ENCODE results near the gene C1QTNF1.
A peak's percentile ranks its signal among the peaks of the same experiment; 100 is the strongest.

C1QTNF1 gene

GRCh38 chr17:79023886-79024771, at the start of gene C1QTNF1:
Gene C1QTNF1 (plus strand): TSS chr17:79024169. CDS start chr17:79043969, 19,800 bp downstream.
- TF ChIP-seq CTCF (IDR thresholded peaks at IDR 0.05; ENCODE audit: borderline replicate concordance, insufficient read depth, low read depth, low read length), result 0 out of 2 replicates have a peak, but pooled peaks have one; percentile 19
- no peak within 1 kb of the TSS for H3K4me3 ChIP-seq (ENCODE audit: low read depth, low read length)

GRCh38 chr17:78974635-78975591, 49.1 kb upstream of the C1QTNF1 start:
- TF ChIP-seq CTCF (IDR thresholded peaks at IDR 0.05; ENCODE audit: borderline replicate concordance, insufficient read depth, low read depth, low read length), result no peak
- no peak overlapping the region for H3K4me3 ChIP-seq (ENCODE audit: low read depth, low read length)

GRCh38 chr17:78976907-78977680, 46.9 kb upstream of the C1QTNF1 start:
- no peak overlapping the region for H3K4me3 ChIP-seq (ENCODE audit: low read depth, low read length)
- no peak for TF ChIP-seq CTCF (IDR thresholded peaks at IDR 0.05; ENCODE audit: borderline replicate concordance, insufficient read depth, low read depth, low read length)

GRCh38 chr17:78977681-78977943, 46.4 kb upstream of the C1QTNF1 start:
- TF ChIP-seq CTCF (IDR thresholded peaks at IDR 0.05; ENCODE audit: borderline replicate concordance, insufficient read depth, low read depth, low read length), result no peak
- H3K4me3 ChIP-seq (ENCODE audit: low read depth, low read length), result no peak overlapping the region

- no peak for TF ChIP-seq CTCF (IDR thresholded peaks at IDR 0.05; ENCODE audit: borderline replicate concordance, insufficient read depth, low read depth, low read length)
- no peak overlapping the region for H3K4me3 ChIP-seq (ENCODE audit: low read depth, low read length)
Observed at GRCh38 chr17:78977997-78978973, 45.7 kb upstream of the C1QTNF1 start.
